Stimulated activated CD8-positive, alpha-beta memory T cell treated with anti-CD3 and anti-CD28 coated beads, Interleukin-4, amount 100 ng/mL, for 24 hours (primary cell): ENCODE measurements around the gene TMEM30A.

ENCODE experiments used
- DNase-seq: peaks from one replicate; pipeline ENCODE4 v3.0.0-alpha.2; 2020; ENCODE audit warnings: low read depth

TMEM30A gene

DNA sequence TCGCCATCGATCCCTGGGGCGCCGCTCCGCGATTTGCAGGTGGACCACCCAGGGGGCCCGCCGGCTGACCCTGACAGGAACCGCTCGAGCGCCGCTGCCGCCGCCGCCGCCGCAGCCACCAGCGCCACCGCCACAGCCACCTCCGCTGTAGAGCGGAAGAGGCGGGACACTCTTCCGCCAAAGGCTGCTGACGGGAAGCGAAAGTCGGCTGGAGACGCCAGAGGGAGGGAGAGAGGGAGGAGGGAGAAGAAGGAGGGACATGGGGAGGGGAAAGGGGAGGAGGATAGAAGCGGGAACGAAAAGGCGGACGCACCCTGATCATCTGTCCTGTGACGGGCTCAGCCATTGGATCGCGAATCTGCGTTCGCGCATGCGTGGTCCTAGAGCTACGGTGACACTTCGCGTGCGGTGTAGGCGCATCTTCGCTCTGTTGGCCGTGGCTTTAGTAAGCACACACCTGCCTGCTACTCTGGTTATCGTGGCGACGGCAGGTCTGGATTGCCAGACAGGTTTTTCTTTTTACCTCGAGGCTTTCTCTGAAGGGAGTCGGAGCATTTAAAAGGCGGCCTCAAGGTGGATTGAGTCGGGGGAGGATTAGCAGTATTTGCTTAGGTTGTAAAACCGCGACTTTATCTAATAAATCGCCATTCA is at the start of gene TMEM30A:
Gene TMEM30A (minus strand): TSS at position 161 of the 651 bp plus-strand sequence. CDS start 154 bp downstream, at position 7.
- DNase-seq, result peak; percentile 93

DNA sequence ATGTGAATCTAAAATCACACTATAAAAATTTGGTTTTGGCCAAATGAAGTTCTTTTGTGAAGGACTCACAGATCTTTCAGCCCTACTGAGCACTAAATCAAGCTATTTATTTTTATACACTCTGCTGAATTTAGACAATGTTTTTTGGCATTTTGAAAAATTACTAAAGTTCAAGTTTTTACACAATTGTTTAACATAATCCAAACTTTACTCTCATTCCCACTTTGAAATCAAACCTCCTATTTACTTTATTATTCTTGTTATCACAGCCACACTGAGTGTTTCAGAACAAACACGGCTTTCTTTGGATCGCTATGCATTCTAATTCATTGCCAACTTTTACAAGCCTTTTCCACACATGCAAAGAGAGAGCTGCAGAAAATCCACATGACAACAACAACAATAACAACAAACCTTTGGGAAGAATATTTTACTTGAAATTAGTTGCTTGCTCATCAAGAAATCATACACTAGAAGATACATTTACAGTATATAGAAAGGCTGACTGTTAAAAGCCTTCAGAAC is 49.1 kb upstream of the TMEM30A start:
- DNase-seq, result no peak

DNA sequence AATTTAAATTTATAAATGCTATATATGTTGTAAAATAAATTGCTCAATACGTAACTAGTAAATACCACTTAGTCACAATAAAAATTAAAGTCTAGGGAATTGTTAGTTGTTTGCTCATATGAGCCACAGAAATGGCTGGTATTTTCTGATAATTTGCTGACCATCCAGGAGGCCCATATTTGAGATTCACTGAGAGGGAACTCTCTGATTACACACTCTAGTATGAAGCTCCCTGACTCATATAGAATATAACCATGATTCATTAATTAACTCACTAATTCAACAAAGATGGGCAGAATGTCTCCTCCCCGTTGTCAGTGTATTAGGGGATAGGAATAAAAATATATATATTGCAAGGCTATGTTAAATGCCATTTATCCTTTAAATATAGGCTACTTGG is 46.6 kb upstream of the TMEM30A start:
- DNase-seq, result no peak

DNA sequence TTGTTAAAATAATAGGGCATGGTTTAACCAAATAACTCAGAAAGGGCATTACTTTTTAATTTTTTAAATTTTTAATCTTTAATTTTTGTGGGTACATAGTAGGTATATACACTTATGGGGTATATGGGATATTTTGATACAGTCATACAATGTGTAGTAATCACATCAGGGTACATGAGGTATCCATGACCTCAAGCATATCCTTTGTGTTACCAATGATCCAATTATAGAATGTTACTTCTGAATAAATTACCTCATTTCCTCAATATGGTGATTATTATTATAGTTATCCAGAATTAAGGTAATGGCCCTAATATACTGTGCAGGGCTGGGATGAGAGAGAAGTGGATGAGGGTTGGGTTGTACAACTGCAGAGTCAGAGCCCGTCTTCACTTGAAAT is 45.1 kb upstream of the TMEM30A start:
- DNase-seq, result no peak

DNA sequence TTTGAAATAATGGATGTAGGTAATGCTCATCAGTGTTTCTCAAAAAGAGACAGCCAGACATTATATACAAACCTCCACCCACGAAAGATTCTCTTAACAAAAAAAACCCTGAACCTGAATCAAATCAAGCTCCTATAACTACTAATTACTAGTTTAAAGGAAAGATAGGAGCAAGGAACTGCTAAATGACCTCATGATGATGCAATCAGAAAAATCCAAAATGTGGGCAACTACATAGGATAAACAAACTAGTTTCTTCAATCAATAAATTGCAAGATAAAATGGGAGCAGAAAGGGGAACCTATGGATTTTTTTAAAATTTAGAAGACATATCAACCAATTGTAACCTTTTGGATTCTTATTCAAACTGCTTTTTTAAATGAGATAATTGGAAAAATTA is 43.2 kb upstream of the TMEM30A start:
- DNase-seq, result no peak

DNA sequence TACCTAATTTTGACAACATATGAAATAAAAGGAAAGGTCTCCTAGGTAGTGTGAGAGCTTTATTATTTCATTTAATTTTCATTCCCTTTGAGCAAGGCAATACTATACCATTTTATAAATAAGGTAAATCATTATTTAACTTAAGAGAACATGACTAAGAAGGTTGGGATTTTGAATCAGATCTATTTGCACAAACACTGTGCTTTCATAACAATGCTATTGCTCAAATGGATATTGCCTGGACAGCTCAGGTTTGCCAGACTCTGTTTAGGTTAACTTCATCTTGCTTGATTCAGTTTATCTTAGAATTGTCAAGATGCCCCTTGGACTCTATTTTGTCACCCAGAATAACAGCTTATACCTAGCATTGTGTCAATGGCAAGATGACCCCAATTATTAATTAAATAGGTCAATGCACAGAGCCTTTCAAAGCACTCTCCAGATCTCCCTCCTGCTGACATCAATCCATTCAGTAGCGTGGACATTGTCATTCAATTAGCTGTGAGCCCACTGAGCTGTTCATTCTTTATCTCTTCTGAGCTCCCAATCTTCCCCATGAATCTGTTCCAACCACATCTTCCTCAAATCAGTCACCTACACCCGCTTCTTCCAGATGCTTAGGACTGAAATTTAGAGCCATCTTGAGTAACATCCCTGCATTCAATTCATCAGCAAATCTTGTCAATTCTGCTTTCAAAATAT is 42.1 kb upstream of the TMEM30A start:
- DNase-seq, result no peak

DNA sequence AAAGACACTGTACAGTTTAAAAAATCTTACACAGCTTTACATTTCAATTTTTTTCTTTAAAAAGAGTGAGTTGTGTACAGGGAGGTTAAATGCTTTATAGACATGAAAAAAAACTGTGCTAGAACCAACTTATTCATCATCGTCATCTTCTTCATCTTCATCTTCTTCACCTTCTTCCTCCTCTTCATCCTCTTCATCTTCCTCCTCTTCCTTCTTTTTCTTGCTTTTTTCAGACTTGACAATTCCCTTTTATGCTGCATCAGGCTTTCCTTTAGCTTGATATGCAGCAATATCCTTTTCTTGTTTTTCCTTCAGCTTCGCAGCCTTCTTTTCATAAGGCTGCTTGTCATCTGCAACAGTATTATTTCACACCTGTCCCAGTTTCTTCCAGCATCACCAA is 34.3 kb upstream of the TMEM30A start:
- no peak for DNase-seq

DNA sequence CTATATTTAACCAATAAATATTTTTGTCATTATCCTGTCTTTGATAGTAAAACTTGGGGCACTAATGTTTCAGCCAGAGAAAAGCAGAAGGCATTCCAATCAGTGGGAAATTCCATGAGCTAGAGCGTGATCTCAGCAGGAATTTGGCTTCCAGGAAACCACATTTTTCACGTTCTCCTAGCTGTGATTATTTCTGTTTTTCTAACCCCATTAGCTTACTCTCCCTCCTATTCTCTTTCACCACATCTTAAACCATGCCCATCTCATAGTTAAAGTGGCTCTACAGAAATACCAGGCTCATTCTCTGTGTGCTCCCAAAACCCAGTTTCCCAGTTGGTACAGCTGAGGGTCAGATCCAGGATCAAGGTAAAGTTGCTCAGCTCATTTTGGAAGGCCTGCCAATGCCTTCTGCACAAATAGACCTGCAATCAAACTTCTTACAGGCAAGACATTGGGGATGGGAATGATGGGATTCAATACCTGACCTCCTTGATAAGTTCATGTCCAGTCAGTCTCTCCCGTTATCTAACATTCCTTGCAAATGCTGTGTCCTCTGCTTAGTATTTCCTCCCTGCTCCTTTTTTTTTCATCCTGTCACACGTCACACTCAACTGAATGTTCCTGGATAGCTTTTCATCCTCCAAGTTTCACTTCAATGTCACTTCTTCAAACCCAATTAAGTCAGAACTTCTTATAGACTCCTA is 33.1 kb upstream of the TMEM30A start:
- no peak for DNase-seq

DNA sequence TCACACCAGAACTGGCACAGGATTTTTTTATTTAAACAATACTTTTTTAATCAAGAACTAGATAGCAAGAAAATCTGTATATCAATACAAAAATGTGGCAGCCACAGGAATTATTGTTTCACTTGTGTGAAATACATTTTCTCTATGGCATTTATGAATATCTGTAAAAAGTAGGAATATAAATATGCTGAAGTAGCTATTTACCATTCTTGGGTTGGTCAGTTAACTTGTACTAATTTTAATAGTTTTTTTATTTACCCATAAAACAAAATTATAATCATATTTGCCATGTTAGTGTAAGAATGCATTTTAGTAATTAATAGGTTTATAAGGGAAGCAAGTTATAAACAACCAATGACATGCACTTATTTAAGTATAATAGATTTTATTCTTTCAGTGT is 31.4 kb upstream of the TMEM30A start:
- no peak for DNase-seq

DNA sequence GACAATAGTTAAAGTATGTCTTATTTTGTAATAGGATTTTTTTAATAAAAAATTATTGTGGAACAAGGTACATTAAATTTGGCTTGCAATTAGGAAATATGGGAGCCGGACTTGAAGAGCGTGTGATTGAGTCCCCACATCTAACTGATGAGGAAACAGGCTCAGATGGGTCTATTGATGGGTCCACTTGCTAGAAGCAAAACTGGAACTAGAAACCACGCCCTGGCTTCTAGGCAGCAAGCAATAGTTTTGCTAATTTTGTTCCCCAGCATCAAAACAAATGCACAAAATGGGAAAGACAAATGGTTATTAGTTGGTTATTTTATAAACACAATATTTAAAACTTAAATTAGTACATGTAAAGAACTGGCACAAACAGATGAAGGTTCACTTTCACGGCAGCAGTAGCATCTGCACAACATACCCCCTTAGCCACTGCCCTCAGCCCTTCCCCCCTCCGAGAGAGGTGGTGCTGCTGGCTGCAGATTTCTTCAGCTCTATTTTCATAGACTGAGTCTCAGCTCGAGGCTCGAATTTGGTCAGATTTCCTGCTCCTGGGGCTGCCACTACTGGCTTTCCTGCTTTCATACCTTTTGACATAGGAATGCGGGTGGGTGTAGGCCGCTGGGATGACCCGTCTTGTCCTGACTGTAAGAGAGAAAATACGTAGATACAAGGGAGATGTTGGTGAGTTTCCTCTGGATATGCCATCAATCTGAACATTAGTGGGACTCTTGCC is 23.8 kb upstream of the TMEM30A start:
- no peak for DNase-seq

DNA sequence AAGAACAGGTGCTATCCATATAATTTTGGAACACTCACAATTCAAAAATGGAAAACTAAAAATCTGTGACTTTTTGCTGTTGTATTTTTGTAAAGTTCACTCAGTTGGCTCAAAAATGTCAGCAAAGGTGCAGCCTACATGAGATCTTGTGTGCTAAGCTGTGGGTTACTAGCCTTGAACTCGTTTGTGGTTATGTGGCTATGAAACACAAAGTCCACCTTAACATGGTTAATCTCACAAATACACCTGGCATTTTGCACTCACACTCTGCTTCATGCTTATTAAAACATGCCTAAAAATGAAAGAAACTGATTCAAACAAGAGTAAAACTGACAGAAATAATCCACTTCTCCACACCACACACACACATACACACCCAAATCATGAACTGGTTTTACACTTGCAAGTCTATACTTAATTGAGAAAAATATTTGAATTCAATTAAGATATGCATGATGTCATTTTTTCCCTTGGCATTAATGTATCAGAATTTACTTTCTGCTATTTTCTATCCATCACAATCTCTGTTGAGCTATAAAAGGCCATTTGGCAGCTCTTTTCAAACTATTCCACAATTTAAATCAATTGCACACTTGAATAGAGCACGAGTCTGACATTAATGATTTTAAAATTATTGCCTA is 22.9 kb upstream of the TMEM30A start:
- DNase-seq, result no peak

DNA sequence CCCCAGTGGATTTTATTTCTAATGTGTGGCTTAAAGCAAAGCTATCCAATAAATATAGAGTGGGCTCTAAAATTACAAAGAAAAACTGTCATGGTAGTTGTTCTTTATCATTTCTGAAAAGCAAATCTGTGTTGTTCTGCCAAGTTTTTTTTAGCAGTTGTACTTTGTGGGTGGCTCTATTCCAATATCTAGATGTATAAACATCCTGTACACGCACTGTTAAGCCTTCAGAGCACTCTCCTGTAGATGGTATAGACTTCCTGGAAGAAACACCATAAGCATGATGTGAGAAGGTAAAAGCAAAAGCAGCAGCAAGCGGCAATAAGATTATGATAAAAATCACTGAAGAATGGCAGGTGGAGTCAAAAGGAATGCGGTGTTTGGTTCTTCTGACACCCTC is 21.5 kb upstream of the TMEM30A start:
- DNase-seq, result no peak

DNA sequence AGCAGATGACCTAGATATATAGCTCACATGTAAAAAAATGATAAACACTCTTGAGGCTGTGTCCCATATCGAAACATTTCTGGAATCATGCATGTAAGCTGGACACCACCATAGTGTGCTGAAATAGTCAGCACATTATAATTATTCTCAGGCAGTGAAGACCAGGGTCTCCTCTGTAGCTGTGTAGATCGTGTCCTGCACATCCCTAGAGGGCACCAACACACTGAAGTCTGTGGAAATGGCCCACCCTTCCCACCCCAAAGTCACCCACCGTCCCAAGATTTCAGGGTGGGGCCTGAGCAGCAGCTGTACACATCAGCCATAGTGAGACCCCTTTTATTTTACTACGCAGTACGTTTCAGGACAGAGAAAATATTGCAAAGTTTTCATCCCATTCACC is 21.0 kb upstream of the TMEM30A start:
- DNase-seq, result no peak

DNA sequence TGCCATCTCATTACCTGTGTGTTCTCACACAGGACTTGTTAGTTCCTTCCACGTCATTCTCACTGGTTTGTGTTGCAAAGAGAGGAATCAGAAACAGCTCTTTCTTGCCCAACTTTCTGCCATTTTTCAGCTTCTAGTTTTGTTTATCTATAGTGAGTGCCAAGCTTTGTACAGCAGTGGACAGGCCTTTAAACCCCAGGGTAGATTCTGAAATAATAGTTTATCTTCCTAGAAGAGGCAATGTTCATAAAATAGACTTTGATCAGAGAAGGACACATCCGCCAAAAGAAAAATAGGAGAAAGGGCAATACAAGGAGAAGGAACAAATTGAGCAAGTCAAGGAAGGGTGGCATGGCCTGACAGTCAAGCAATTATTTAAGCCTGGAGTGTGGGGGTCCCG is 17.7 kb upstream of the TMEM30A start:
- no peak for DNase-seq

DNA sequence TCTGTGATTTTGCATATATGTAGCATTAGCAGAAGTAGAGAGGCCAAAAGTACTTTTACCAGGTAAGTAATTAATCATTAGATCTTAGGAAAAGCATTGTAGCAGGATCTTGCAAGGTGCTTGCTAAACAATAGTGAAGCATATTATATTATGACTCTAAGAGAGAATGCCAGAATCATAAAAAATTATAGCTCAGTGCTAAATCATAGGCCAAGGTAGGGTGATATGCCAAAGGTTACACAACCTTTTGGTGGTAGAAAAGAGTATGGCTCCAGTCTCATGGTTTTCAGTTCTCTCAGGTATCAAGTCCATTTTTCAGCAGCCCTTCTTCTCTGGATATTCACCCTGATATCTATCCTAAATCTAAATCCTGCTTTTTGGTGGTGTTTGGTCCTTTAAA is 16.9 kb upstream of the TMEM30A start:
- no peak for DNase-seq

DNA sequence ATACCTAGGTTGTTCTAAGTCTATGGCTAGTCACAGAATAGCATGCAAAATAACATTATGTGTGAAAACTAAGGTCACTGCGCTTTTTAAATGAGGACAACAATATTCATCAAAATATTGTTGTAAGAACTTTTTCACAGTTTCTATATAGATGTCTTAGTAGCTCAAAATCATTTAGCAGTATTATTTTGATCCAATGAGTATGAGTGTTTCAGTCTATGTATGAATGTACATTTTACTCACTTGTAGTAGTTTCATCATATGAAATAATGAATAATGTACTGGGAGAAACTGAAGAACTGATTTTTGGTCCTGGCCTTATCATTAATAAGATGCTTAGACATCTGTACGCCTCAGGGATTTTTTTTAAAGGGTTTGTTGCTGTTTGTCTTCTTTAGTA is 16.5 kb upstream of the TMEM30A start:
- no peak for DNase-seq

DNA sequence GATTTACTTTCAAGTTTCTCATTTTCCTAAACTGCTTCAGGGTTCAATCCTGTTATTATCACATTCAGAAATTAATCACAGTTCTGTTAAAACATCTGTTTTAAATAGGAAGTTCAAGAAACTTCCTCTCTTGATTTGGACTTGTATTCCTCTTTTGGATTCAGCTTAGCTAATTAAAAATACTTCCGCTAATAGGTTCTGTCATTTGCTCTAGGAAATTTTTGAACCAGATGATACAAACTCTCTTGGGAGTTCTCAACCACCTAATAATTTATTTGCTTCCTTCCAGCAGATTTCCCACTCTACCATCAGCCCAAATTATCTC is 15.9 kb upstream of the TMEM30A start:
- DNase-seq, result no peak

DNA sequence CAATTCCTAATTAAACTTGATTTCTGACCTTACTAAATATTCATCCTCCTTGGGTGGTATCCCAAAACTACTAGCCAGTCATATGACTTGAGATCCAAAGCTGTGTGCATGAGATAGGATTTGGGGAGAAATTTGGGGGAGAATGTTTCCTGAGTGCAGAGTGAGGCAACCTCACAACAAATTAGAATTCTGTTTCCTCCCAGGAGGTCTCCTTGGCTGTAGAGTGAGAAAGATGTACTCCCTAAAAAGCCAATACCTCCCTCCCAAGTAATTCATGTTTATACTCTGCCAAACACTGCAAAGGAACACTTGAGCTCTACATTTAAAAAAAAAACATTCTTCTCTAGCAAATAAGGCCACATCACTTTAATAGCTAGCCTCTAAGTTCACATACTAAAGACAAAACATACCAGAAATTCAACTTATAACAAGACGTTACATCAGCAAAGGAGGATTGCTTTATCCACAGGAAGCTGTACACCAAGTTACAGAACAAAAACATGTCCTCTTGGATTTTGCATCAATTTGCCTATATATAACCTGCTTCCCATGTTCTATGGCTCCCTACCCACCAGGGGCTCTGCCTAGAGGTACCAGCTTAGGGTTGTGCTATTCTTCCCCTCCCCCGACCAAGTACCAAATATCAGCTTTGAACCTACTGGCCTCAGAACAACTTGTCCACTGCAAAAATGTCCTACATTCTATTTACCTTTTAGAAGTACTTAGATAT is 15.4 kb upstream of the TMEM30A start:
- DNase-seq, result no peak

DNA sequence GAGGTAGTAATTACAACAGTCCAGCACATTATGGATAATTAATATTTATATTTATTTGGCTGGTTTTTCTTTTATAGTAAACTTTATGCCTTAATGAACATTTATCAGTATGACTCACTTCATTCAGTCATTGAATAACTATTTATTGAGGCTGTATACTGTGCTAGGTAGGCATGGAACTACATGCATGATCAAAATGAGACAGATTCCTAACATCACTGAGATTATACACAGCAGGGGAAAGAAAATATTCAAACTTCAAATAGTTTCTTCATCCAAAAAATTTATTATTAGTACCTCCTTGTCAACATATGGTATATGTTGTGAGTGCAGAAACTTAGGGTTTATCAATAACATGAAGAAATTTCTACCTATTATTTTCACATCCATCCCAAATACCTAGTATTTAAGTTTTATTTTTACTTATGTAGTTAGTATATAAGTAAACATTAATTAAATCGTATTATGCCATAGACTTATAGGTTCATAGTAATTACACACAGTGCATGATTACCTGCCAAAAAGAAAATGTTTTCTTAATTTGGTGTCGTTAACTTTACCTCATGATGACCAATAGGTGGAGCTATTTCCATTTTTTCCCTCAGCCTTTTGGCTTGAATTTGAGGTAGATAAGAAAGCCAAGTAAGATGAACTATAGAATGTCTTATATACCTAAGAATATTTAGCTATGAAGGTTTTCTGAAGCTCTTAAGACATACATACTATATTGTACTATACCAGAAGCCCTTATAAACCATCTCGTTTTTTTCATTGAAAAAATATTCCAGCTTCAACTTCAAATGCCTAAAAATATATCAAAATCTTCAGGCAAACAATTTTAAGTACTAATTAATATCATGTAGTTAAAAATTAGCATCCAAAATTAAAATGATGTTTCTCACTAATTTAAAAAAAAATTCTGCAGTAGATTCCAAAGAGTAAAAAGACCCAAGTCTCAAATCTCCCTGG is 12.5 kb upstream of the TMEM30A start:
- no peak for DNase-seq

DNA sequence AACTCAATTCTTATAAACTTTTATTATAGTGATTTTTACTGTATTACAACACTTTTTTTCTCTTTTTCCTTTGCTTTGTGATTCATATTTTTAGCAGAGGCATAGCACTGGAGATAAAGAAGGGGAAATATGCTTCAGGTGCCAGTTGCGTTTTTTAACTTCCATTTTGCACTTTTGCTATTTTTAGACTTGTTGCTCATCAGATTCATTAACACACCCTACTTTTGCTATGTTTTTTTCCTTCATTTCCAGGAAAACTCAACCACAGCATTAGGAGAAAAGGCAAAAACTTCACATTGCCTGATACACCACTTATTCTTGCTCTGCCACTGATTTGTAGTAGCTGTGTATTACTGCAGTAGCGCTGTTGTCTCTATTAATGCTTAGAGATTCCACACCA is 8.0 kb upstream of the TMEM30A start:
- DNase-seq, result no peak
